ENCODE results near the gene PPP6R1.

The PPP6R1 gene

DNA sequence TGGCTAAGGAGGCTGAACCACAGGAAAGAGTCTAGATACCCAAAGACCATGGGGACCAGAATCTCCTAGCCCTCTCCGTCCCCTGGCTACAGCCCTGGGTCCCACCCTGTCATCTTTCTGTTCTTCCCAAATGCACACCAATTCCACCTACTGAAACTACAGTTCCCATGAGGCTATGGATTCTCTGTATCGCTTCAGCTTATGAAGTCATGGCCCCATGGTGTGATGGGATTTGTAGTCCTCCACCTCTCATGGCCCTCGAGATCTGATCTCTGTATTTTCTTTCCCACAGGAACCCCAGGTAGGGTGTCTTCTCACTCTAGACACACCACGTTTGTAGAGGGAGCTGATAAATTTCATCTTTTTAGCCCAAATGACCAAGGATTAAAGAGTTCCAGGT is 61.3 kb downstream of the PPP6R1 start:
- peak; percentile 29 for DNase-seq (ENCODE audit: extremely low spot score)
- TF ChIP-seq, protein P1, sequence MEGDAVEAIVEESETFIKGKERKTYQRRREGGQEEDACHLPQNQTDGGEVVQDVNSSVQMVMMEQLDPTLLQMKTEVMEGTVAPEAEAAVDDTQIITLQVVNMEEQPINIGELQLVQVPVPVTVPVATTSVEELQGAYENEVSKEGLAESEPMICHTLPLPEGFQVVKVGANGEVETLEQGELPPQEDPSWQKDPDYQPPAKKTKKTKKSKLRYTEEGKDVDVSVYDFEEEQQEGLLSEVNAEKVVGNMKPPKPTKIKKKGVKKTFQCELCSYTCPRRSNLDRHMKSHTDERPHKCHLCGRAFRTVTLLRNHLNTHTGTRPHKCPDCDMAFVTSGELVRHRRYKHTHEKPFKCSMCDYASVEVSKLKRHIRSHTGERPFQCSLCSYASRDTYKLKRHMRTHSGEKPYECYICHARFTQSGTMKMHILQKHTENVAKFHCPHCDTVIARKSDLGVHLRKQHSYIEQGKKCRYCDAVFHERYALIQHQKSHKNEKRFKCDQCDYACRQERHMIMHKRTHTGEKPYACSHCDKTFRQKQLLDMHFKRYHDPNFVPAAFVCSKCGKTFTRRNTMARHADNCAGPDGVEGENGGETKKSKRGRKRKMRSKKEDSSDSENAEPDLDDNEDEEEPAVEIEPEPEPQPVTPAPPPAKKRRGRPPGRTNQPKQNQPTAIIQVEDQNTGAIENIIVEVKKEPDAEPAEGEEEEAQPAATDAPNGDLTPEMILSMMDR (IDR thresholded peaks at IDR 0.05; ENCODE audit: control extremely low read depth, extremely low read depth, low read depth, missing control alignments) = no peak
- ChIA-PET CTCF (interaction anchor here (2.2 kb wide), 1 partner anchor 14 kb away, joined by 5 read pairs; no protein-coding TSS in a partner anchor), POLR2A (interaction anchor here (1.0 kb wide), 1 partner anchor 13 kb away, joined by 6 read pairs; no protein-coding TSS in a partner anchor)

DNA sequence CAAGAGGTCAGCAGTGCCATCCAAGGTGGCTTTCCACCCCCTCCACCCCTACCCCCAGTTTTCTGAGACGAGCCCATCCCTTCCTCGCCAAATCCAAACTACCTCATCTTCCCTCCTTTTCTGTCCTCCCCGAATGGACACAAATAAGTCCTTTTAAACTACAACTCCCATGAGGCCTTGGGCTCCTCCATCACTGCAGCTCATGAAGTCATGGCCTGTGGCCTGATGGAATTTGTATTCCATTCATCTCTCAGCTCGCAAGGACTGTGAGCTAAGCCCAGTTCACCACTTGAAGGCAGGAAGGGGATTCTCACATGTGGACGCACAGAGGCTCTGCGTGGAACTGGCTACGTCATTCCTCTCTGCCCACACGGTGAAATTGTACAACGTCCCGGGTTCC is 62.0 kb downstream of the PPP6R1 start:
- POLR2A ChIA-PET = interaction anchor here (1.0 kb wide), 1 partner anchor 14 kb away, joined by 6 read pairs; no protein-coding TSS in a partner anchor
- TF ChIP-seq, protein P1 (IDR thresholded peaks at IDR 0.05; ENCODE audit: control extremely low read depth, extremely low read depth, low read depth, missing control alignments) = no peak
- CTCF ChIA-PET = interaction anchor here (2.2 kb wide), 1 partner anchor 13 kb away, joined by 5 read pairs; no protein-coding TSS in a partner anchor
- no peak for DNase-seq (ENCODE audit: extremely low spot score)

DNA sequence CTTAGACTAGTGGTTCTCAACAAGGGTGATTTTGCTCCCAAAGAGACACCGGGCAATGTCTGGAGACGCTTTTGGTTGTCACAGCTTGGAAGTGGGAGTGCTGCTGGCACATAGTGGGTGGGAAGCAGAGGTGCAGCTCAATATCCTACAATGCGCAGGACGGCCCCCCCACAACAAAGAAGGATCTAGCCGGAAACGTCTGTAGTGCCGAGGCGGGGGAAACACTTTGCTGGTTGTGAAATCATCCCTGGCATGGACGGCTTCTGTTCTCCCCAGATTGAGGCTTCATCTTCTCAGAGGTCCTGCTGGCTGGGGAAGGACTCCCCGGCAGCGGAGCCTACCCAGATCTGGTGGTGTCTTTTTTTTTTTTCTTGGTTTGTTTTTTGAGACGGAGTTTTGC is 65.3 kb downstream of the PPP6R1 start:
- TF ChIP-seq, protein P1 (IDR thresholded peaks at IDR 0.05; ENCODE audit: control extremely low read depth, extremely low read depth, low read depth, missing control alignments) = no peak
- CTCF ChIA-PET = interaction anchor here (1.2 to 3.5 kb wide), 2 partner anchors 33 to 413 kb away, joined by 3 to 10 read pairs; no protein-coding TSS in a partner anchor
- DNase-seq (ENCODE audit: extremely low spot score) = no peak
- POLR2A ChIA-PET = interaction anchor here (0.6 kb wide), 1 partner anchor 13 kb away, joined by 4 read pairs; no protein-coding TSS in a partner anchor

DNA sequence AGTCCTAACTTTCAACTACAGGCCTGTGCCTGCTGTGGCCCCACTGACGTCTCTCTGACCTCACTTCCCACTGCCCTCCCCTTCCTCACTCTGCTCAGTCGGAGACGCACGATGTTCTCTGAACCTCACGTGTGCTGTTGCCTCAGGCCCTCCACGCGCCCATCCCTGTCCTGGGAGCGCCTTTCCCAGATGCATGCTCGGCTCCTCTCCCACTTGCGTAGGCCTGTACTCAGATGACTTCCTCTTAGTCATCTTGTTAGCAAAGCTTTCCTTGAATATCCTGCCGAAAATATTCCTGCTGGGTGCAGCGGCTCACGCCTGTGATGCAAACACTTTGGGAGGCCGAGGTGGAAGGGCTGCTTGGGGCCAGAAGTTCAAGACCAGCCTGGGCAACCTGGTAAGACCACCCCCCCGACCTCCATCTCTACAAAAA is 69.4 kb downstream of the PPP6R1 start:
- ChIA-PET CTCF (no interaction called here), POLR2A (no interaction called here)
- TF ChIP-seq, protein P1 (IDR thresholded peaks at IDR 0.05; ENCODE audit: control extremely low read depth, extremely low read depth, low read depth, missing control alignments) = no peak
- no peak for DNase-seq (ENCODE audit: extremely low spot score)

DNA sequence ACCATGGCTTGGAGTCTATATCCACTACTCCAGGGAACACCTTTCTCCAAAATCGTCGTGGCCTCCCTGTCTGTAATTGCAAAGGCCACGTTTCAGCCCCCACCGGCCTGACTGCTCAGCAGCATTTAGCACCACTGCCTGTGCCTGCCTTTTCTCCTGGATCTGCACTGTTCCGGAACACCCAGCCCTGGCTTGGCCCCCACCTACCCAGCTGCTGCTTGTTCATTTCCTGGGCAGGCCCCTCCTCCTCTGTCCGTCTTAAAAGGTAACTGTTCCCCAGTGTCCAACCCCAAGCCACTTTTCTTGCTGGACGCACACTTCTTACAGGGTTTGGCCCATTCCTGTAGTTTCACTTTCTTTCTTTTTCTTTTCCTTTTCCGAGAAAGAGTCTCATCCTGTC is 70.2 kb downstream of the PPP6R1 start:
- ChIA-PET POLR2A (no interaction called here), CTCF (no interaction called here)
- DNase-seq (ENCODE audit: extremely low spot score) = peak; percentile 13
- TF ChIP-seq, protein P1 (IDR thresholded peaks at IDR 0.05; ENCODE audit: control extremely low read depth, extremely low read depth, low read depth, missing control alignments) = no peak

DNA sequence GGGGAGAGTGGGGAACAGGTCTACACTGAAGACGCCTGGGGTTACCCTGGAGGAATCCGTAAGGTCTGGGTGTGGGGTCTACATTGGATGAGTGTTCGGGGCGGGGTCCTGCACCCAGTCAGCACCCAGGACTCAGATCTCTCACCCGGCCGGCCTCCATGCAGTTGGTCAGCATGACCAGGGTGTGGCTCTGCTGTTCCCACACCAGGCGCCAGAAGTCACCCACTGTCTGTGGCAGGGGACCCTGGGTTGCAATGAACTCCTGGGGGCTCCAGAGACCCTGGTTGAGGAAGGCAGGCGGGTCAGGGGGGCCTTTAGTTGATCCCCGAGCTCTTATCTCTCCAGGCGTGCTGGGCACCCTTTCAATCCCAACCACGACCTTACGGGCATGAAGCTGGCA is 72.7 kb downstream of the PPP6R1 start:
- TF ChIP-seq, protein P1 (IDR thresholded peaks at IDR 0.05; ENCODE audit: control extremely low read depth, extremely low read depth, low read depth, missing control alignments) = no peak
- POLR2A ChIA-PET = no interaction called here
- no peak for DNase-seq (ENCODE audit: extremely low spot score)
- CTCF ChIA-PET = no interaction called here
